NCI-H1930 (cell line): Measurements from ENCODE around the gene PNKD.

ENCODE experiments used
- DNase-seq, 2 experiments: peaks; one replicate each; lab custom pipeline; 2025; lab: John Stamatoyannopoulos, UW

Gene PNKD

DNA sequence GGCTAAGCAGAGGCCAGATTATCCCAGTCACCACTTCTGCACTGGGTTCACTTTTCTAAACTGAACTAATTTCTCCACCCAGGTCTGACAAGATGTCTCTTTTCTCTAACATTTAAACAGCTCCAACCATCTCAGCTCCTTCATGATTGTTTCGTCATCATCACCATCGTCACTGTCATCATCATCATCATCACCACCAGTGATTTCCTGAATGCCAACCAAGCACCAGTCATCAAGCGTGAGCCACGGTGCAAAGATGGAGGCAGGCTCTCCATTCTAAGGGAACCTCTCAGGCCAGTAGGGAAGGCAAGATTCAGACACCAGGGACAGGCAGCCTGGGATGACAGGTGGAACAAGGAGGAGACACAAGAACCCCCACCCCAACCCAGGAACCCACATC lies 47.5 kb downstream of the PNKD start:
- no peak for DNase-seq

GRCh38 chr2:218318241-218318640 lies 47.9 kb downstream of the PNKD start:
- no peak for DNase-seq

DNA sequence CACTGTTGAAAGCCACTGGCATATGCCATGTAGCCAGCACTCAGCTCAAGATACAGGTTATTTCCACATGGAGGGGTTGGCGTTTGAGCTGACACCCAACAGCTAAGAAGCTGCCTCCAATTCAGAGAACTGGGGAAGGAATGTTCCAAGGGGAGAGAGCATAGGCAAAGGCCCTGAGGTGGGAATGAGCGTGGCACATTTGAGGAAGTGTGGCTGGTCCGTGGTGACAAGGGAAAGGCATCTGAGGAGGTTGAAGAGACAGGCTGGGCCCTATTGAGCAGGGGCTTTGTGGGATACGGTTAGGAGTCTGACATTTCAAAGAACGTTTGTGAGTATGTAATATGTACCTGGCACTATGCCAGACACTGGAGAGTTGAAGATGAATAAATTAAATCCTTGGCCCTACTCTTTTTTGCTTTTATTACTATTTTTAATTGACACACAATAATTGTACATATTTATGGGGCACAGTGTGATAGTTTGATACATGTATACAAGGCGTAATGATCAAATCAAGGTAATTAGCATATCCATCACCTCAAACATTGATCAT lies 49.6 kb downstream of the PNKD start:
- DNase-seq: no peak

- DNase-seq: no peak
Measured at GRCh38 chr2:218320704-218321336, 50.5 kb downstream of the PNKD start.

GRCh38 chr2:218322768-218323525 lies 52.6 kb downstream of the PNKD start:
- DNase-seq: peak; percentile 61 to 63

- no peak for DNase-seq
Measured at GRCh38 chr2:218323526-218324472, 53.5 kb downstream of the PNKD start.

DNA sequence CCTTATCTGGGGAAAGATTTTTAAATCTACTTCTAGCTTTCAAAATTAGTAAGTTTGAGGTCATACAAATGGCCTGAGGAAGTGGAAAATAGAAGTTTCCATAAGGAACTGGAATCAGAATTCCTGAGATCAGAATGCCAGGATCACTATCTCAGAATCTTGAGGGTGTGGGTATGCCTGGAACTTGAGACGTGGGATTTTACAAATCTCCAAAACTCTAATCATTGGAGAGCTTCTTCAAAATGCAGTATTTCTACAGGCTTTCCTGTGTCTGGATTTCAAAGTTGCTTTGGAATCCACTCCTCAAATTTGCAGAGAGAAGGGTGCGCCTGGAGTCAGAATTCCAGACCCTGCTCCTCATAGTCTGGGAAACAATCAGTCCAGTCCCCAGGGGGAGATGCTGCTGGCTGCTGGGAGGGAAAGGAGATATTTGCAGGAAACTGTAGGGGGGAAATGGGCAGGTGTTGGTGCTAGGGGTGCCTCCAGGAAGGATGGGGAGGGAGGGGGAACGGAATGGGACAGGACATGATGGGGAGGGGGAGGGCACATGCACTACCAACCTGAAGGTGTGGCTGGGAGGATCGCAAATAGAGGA lies 55.3 kb downstream of the PNKD start:
- DNase-seq: no peak

GRCh38 chr2:218326315-218326714 lies 56.0 kb downstream of the PNKD start:
- DNase-seq: no peak

DNA sequence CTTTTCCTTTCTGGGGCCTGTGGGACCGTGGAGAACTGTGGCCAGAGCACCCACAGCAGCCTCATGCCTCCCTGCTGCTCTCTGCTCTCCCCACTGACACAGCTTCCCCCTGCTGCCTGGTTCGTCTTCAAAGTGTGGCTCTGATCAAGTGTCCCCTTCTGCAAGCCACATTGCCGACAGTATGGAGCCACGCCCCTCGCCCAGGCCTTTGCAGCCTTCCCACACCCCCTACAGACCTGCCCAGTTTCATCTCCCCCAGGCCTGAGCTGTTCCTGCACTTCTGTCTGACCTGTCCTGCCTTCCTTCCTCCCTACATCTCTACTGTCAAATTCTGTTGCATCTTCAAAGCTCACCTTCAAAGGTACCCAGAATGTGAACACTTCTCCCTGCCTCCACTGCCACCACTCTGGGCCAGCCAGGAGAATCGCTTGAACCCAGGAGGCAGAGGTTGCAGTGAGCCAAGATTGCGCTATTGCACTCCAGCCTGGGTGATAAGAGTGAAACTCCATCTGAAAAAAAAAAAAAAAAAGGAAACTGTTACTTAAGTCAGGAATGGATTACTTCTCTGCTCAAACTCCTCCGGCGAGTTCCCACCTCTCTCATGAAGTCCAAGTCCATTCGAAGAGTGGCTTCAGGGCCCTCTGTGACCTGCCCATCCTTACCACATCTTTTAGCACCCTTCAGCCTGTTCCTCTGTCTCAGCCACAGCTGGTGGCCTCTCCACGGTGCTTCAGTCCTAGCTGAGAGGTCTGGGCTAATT lies 57.3 kb downstream of the PNKD start:
- no peak for DNase-seq

- DNase-seq: no peak
Measured at GRCh38 chr2:218328294-218328693, 58.0 kb downstream of the PNKD start.

DNA sequence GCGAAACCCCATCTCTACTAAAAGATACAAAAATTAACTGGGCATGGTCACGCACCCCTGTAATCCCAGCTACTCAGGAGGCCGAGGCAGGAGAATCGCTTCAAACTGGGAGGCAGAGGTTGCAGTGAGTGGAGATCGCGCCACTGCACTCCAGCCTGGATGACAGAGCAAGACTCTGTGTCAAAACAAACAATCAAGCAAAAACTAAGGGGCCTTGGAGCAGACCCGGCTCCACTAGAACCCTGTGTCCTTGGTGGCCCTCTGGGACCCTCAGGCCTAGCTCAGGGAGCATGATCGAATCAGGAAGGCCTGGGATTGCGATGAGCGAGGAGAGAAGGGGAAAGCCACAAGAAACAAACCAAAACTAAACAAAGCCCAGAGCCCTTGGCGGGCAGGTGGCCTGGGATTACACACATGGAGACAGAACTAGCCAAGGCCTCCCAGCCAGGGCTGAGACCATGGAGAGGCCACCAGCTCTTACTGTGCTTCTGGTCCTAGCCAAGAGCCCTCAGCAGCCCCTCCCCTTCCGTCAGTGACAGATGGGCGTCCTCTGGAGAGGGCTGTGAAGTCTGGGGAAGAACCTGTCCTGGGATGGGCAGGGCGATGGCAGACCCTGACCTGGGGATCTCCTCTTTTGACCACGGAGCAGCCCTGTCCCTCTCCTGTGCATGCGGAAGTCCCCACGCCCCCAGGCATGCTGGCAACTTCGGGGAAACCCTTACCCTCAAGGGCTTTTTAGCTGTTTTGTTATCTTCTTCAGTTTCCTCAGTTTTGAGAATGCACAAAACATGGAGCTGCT lies 58.9 kb downstream of the PNKD start:
- DNase-seq: no peak

- DNase-seq: no peak
Measured at GRCh38 chr2:218329826-218330593, 59.7 kb downstream of the PNKD start.

- no peak for DNase-seq
Measured at GRCh38 chr2:218331745-218332144, 61.4 kb downstream of the PNKD start.

DNA sequence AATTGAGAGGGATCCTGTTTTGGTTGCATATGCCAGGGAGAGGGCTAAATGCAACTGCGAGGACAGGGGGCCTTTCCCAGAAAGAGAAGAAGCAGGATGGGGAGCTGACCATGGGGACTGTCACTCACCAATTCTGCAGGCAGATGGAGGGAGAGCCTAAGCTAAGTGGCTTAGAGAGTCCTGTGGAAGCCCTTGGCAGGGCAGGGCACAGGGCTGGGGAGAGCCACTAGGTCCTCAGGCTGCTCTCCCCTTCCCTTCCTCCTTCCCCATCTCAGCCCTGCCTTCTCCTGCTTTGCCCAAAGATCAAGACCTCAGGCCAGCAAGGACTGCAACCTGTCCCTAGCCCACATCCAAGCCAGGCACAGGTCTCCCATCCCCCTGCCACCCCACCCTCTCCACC lies 62.0 kb downstream of the PNKD start:
- DNase-seq: no peak

GRCh38 chr2:218332920-218333645 lies 62.8 kb downstream of the PNKD start:
- DNase-seq: no peak

- no peak for DNase-seq
Measured at GRCh38 chr2:218334531-218334930, 64.2 kb downstream of the PNKD start.

GRCh38 chr2:218340656-218341055 lies 70.3 kb downstream of the PNKD start:
- no peak for DNase-seq

DNA sequence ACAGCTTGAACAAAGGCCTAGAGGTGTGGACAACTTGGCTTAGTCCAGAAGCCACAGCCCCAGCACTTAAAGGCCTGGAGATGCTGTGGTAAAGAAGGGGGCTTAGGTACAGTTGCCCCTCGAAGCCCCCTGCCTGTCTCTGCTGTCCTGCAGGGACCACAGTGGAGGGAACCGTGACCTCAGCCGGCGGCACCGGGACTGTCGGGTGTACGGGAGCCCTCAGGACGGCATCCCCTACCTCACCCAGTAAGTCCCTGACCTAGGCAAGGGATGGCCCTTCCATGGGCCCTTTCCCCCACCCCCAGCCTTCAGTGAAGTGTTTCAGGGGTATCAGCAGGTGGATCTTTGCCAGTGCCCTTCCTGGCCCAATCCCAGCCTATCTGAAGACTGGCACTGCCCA lies 71.1 kb downstream of the PNKD start:
- DNase-seq: no peak

DNA sequence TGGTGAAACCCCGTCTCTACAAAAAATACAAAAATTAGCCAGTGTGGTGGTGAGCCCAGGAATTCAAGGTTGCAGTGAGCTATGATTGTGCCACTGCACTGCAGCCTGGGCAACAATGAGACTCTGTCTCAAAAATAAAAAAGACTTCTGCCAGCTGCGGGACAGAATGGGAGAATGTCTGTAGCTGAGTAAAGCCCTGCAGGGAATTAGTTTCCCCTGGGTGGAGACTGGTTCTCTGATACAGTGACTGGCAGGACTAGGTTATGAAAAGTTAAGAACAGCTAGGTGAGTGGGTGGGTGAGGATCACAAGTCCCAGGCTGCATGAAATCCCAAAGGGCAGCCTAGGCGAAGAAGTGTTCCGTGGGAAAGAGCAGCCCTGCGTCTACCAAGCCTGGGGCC lies 72.5 kb downstream of the PNKD start:
- no peak for DNase-seq
